Measurements from ENCODE around the gene BTBD1.
"Not testable (repeated sequence)": the region's sequence is repeated elsewhere in the genome, so short reads cannot be mapped to it uniquely, and the experiment has no call there.

The BTBD1 gene

DNA sequence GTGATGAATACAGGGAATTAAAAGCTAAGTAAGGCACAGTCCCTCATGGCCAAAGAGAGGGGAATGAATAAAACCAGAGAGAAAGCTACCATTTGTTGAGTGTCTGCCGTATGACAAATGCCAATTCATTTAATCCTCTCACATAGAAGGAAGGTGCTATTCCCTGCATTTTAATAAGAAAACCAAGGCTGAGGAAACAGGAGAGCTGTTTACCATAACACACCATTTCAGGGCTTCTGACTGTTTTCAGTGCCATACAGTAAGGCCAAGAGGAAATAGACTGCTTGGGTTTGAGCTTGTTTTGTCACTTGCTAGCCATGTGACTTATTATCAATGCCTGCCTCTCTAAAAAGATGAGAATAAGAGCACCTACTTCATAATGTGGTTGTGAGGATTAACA is 10.1 kb downstream of the BTBD1 start:
- DNase-seq (ENCODE audit: low read depth) = no peak

DNA sequence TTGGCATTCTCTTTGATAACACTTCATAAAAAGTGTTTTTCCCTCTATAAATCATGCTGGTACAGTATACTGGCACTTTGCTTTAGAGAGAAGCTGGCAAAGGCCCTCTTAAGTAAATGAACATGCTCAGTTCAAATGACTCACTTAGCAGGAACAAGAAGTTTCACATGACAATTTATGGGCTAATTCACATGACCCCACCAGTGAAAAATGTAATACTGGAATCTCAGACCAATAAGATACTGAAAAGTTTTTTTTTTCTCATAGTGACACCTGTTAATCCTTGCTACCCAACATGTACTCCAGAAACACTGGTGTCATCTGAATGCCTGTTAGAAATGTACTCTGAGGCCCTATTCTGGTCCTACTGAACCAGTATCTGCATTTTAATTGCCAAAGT is 13.9 kb downstream of the BTBD1 start:
- DNase-seq (ENCODE audit: low read depth) = no peak

DNA sequence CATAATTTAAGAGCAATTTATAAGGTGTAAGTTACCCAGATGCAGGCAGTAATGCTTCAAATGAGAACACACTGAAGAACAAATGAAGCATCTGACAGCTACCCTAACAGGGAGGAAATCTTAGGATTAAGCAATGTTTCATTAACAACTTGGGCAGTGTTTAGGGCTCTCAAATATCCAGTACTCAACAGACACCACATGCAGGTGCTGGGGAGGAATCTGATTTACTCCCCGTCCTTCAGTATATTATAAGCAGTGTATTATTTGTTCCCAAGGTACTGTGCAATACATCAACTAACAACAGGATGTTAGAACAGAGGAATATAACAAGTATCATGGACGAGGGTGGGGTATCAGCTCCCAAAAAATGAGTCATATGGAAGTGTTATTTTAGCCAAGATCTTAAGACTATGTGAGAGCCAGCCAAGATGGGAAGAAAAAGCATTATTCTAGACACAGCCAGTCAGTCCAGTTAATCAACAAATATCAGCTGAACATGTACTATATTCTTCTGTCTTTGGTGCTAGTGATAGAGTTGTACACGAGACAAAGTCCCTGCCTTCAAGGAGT is 20.4 kb downstream of the BTBD1 start:
- DNase-seq (ENCODE audit: low read depth) = no peak

DNA sequence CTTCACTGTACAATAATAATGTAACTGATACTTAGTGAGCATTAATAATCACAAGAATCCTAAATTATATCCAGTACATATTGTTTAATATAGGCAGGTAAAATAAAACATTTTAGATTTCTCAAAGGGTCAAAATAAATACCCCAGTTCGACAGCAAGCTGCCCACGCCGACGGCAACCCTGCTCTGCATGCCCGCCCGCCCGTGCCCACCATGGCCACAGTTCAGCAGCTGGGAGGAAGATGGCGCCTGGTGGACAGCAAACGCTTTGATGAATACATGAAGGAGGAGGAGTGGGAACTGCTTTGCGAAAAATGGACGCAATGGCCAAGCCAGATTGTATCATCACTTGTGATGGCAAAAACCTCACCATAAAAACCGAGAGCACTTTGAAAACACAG is 22.9 kb downstream of the BTBD1 start:
- DNase-seq (ENCODE audit: low read depth) = no peak

DNA sequence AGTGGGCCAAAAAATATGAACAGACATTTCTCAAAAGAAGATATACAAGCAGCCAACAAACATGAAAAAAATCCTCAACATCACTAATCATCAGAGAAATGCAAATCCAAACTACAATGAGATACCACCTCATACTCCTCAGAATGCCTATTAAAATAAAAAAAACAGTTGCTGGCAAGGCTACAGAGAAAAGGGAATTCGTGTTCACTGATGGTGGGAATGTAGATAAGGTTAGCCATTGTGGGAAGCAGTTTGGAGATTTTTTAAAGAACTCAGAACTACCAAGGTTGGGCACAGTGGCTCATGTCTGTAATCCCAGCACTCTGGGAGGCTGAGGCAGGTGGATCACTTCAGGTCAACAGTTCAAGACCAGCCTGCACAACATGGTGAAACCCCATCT is 27.8 kb downstream of the BTBD1 start:
- no peak for DNase-seq (ENCODE audit: low read depth)

DNA sequence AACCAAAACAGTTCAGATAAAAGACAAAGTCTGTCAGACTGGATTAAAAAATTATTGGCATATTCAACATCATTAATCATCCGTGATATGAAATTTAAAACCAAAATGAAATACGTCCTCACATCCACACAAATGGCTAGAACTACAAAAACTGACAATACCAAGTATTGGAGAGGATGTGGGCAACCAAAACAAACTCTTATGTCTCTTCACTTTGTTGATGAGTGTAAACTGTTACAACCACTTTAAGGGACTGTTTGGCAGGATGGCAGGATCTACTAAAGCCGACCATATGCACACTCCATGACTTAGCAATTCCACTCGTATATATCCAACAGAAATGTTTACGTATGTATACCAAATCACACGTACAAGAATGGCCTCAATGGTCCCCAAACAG is 30.8 kb downstream of the BTBD1 start:
- DNase-seq (ENCODE audit: low read depth) = no peak

DNA sequence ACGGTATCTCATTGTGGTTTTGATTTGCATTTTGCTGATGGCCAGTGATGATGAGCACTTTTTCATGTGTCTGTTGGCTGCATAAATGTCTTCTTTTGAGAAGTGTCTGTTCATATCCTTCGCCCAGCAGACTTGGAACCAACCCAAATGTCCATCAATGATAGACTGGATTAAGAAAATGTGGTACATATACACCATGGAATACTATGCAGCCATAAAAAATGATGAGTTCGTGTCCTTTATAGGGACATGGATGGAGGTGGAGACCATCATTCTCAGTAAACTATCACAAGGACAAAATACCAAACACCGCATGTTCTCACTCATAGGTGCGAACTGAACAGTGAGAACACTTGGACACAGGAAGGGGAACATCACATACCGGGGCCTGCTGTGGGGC is 35.8 kb downstream of the BTBD1 start:
- not testable (repeated sequence) for DNase-seq (ENCODE audit: low read depth)

DNA sequence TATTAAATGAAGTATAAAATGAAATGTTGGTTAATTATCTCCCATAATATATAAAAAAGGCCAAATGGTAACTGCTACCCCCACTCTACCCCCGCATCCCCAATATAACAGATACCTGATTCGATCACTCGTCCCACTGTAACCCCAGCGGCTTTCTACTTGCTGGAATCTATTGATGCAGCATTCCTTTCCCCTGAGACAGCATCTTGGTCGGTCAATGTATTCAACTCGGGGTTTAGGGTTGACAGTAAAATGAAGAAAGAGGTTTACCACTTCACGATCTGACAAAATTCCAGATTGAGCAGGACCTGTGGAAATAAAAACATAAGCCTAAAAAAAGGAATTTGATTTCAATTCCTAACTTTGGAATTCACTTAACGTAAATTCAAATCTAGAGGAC is 37.0 kb downstream of the BTBD1 start:
- DNase-seq (ENCODE audit: low read depth) = no peak

DNA sequence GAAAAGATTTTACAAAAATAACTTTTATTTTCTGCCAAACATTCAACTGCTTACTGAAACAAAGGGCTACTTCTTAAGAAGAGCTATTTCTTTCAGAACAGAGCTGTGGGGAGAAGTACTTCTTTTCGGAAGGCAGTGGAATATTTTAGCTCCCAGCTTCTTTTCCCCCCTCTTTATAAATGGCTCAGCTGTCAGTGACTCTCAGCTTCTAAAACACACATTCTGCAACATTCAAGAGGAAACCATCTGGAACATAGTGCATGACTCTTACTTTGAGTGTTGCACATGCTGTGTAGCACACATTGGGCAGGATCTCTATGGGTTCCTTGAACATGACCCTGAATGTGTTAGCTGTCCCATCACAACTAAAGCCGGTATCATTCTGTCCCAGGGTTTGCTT is 48.6 kb downstream of the BTBD1 start:
- no peak for DNase-seq (ENCODE audit: low read depth)

DNA sequence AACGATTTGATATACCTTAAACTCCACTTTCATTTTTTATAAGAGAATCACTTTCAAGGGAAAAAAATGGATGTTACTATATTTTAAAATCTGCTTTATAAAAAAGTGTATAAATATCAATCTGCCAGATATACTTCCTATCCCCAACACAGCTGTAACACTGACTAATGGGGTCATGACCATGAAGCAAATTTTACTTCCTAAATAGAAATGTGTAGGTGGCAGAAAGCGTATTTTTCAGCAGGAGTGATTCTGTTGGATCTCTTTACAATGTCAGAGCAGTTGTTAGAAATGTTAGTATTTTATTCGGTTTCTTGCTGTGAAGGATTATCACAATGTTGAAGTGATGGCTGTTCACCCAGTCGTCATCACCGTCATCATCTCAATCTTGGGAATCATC is 50.1 kb downstream of the BTBD1 start:
- no peak for DNase-seq (ENCODE audit: low read depth)

DNA sequence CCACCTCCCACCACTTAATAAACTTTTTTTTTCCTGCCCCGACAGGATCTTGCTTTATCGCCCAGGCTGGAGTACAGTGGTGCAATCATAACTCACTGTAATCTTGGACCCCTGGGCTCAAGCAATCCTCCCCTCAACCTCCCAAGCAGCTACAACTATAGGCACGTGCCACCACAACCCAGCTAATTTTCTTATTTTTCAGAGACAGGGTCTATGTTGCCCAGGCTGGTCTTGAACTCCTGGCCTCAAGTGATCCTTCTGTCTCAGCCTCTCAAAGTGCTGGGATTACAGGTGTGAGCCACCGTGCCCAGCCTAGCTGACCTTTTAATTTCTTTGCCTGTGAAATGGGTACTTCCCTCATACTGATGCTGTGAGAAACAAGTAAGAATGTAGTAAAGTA is 51.7 kb downstream of the BTBD1 start:
- DNase-seq (ENCODE audit: low read depth) = no peak

DNA sequence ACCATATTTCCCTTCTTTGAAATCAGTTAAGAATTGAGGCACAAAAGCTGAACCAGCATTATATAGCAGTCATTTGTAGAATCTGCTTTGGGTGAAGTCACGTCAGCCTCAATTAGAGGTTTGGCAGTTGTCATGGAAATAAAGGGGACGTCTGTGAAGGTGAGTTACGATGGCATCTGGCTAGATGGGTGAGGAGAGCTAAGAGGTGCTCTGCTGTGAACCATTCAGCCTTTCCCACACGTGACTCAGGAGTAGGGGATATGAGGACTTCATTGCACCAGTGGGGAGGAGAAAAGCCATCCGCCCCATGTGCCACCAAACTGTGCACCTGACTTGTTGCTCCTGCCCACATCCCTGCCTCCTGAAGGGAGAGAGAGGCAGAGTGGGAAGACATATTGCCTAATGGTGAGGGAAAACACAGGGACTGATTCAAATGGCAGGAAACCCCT is 52.8 kb downstream of the BTBD1 start:
- DNase-seq (ENCODE audit: low read depth) = no peak

DNA sequence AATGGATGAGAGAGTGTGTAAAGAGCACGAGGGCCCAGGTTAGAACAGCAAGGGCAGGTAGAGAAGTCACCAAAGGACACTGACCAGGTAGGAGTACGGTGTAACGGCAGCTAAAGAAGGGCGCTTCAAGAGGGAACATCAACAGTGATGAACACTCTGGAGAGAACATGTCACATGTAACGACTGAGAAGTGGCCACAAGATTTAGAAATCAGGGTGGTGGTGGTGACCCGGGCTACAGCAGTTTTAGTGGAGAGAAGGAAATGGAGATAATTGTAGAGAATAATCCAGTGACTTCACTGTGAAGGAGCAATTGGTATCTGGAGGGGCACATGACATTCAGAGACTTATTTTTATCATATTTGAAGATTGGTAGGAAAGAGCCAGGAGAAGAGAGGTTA is 54.4 kb downstream of the BTBD1 start:
- DNase-seq (ENCODE audit: low read depth) = no peak

DNA sequence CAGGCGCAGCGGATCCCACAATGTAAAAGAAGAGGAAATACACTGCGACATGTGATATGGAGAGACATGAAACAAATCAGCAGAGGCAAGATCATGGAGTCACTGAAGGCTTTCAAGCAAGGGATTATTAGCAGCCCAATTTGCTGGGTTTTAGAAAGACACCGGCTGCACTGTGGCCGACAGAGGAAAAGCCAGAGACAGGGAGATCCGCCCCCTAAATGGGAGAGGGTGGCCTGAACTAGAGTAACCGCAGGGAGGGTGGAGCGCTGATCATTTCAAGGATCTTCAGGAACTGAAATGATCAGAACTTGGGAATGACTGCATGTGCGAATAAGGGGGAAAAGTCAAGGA is 55.0 kb downstream of the BTBD1 start:
- no peak for DNase-seq (ENCODE audit: low read depth)

DNA sequence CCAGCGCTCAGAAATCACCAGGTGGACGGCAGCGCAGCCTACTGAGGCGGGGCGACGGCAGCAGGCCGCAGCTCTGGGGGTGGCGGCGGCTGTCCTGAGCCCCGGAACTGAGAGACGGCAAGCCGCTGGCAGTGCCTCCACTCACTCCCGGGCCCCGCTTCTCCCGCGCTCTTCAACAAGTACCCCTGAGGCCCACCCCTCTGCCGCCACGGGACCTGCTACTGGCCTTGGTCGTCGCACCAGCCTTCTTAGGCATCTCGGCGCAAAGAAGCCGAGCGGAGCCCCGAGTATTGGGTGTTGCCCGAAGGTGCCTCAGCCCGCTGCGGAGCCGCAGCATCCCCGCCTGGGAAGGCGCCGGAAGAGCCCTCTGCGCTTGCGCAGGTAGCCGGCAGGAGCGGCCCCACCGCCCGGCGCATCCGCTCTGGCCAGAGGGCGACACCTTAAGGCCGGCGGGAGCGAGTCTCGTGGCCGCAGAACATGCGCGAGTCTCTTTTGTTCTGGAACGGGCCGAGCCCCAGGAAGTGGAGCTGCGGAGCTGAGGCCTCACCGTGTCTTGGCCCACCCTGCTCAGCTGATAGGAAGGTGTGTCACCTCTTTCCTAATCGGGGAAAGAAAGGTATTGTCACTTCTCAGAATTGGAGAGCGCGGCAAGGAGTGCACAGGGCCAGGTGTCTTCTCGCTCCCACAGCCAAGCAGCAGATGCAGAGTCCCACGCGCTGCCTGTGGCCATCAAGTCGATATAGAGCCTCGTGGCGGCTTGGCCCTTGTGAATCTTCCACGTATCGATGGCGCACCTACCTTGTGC is 55.6 kb downstream of the BTBD1 start, which contains the start of gene C15orf40:
Gene C15orf40, minus strand, starts transcription at position 369 of the 805 bp plus-strand sequence. Its CDS starts 32 bp downstream, at position 337.
- DNase-seq (ENCODE audit: low read depth) = peak; percentile 82

DNA sequence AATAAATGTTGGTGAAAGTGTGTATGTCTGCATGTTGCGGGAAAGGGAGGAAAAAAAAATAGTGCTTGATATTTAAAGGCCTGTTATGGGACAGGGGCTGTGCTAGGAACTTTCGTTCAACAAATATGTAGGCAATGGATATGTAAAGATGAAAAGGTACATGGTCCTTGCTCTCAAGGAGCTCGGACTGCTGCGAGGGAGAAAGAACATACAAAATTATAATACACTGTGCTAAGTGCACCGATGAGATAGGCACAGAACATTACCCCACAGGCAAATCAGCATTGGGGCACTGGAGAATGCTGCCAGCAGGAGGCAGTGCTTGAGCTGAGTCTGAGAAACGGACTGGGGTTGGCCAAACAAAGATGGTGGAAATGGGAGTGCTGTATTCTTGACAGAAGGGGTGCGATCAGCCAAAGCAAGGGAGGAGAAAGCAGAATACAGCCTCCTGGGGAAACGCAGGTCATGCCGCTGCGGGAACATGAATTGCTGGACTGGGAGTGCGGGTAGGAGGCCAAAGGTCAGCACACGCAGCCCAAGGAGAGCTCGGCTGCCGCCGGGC is 56.3 kb downstream of the BTBD1 start:
- peak; percentile 79 for DNase-seq (ENCODE audit: low read depth)

DNA sequence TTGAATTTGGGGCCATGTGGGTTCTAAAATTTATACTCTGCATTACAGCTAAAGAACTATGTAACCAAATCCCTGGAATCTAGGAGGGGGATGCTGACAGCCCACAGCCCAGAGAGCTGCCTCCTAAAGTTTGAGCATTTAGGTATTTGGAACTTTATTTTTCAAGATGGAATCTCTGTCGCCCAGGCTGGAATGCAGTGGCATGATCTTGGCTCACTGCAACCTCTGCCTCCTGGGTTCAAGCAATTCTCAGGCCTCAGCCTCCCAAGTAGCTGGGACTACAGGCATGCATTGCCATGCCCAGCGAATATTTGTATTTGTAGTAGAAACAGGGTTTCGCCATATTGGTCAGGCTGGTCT is 66.4 kb downstream of the BTBD1 start:
- DNase-seq (ENCODE audit: low read depth) = not testable (repeated sequence)

DNA sequence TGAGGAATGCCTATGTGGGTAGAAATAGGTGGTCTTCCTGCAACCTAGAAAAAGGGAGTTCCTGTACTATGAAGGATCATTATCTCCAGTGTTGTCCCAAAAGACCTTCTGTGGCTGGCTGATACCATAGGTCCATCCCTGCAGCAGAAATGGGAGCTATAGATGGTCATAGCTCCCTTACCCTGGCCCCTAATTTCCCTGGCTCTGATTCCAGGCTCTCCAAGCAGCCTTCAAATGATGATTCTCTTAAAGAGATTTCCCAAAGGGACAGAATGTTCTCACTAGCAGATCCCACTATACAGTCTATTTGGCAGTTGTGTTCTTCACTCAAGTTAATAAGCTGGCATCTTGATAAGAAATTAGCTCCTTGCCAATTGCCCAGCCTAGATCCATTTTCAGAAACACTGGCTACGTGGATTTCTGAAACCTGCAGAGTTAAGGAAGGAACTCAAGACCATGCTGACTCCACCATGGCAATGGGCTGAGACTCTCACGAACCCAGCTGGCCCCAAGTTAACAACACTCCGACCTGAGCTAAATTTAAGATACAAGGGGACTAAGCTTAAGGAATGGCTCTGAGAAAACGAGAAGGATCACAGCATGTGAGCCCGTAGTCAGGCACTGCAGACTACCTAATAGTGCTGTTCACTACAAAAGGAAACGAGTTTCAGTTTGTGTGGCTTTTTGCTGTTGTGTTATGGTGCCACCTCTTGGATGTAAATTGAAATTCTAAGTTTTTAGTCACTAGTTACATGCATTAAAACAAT is 67.0 kb downstream of the BTBD1 start:
- DNase-seq (ENCODE audit: low read depth) = no peak

DNA sequence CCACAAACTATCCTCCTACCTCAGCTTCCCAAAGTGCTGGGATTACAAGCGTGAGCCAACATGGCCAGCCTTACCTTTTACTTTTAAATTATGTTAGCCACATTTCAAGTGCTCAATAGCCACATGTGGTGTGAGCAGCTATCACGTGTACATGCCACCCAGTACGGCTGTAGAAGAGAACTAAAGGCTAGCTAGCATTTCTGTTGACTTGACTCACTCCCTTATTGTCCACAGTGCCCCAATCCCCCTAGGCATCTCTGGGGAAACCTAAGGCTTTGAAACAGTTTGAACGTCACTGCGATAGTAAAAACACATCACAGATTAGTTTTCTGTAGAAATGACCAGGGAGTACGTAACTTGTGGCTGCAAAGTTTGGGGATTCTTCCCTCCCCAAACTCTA is 67.6 kb downstream of the BTBD1 start:
- DNase-seq (ENCODE audit: low read depth) = no peak

DNA sequence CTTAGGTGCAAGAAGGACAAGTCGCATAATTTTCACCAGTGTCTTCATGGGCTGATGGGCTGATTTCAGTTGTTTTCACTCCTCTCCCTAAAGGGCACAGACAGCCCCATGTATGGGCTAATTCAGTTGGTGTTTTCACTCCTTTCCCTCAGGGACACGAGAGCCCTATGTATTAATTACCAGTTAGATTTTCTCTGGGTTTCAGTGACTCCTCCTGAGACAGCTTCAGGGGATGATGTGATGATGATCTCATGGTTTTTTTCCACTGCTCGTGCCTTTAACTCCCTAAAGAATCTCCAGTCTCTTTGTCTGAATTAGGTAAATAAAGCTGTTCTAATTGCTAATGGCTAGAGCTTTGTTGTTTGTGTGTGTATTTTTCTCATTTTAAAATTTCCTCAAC is 71.1 kb downstream of the BTBD1 start:
- DNase-seq (ENCODE audit: low read depth) = no peak

DNA sequence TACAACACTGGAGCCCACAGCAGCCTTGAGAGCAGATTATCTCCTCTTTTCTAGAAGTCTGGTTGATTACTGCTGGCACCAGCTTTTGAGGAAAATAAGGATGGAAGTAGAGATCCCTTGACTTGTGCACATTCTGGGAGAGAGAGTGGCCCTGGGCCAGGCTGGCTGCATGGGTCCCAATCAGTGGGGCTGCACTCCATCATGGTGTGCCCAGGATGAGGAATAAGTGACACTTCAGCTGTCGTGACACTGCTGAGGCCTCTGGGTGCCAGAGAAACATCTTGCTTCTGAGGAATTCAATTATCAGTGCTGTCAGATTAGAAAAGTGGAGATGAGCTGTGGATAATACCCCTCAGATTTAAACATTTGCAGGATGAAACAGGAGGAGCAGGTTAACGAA is 72.0 kb downstream of the BTBD1 start:
- no peak for DNase-seq (ENCODE audit: low read depth)

DNA sequence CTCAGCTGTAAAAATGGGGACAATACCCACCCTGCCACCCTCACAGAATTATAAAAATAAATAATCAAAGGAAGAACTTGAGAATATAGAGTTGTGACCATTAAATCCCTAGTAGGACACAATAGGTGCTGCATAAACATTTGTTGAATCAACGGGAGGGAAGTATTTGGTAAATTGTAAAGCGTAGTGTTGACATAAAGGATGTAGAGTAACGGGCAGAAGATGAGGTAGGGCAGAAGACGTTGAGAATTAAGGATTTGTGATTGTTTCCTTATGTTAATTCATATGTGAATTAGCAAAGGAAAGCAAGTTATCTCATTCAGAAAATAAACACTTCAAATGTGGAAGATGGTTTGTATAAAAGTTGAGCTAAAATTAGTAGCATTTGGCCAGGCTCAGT is 73.9 kb downstream of the BTBD1 start:
- DNase-seq (ENCODE audit: low read depth) = no peak

DNA sequence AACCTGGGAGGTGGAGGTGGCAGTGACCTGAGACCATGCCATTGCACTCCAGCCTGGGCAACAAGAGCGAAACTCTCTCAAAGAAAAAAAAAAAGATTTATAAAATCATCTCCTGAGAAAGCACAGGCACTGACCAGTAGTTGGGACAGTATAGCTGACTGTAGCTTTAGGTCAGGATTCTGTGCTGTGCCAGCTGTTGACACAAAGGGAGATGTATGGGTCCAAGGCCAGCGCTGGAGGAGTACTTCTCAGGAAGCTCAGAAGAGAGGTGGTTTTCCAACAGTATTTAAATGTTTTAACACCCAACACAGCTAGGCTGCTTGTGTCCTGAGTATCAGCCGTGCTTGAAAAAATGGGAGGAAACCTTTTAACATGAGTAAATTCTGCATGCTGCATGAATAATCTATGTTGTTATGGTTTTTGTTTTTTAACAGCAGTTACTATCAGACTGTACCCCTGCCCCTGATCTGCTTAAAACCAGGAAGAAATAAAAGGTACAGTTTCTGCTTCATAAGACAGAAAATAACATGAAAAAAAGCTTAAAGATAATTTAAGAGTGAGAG is 74.5 kb downstream of the BTBD1 start:
- no peak for DNase-seq (ENCODE audit: low read depth)
